Measurements from ENCODE around the gene ZNF284.
"Not testable (repeated sequence)": the region's sequence is repeated elsewhere in the genome, so short reads cannot be mapped to it uniquely, and the experiment has no call there.

Gene ZNF284

DNA sequence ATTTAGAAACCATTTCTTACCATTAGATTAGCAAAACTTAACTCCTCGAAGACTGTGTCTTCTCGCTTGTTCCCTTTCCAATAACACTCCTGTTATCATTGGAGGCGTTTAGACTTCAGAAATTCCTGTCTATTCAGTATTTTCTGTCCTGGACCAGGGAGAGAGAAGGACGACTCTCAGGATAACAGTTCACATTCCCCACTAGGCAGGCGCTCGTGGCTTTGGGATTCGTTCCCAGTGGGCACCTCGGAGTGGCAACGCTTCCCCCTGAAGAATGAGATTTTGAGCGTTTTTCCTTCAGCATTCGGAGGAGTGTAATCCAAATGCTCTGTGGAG lies 40.8 kb downstream of the ZNF284 start:
- no peak for DNase-seq

GRCh38 chr19:44113138-44113783 lies 41.3 kb downstream of the ZNF284 start, which contains the start of gene ZNF225:
TSS of gene ZNF225 (plus strand) at chr19:44113399. CDS start at chr19:44115828, 2,429 bp downstream.
- DNase-seq = peak; percentile 98

- DNase-seq = no peak
These were observed 41.9 kb downstream of the ZNF284 start for GRCh38 chr19:44113784-44114390.

DNA sequence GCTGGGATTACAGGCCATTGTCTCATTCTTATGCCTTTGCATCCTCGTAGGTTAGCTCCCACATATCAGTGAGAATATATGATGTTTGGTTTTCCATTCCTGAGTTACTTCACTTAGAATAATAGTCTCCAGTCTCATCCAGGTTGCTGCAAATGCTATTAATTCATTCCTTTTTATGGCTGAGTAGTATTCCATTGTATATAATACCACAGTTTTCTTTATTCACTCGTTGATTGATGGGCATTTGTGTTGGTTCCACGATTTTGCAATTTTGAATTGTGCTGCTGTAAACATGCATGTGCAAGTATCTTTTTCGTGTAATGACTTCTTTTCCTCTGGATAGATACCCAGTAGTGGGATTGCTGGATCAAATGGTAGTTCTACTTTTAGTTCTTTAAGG lies 49.2 kb downstream of the ZNF284 start:
- not testable (repeated sequence) for DNase-seq

DNA sequence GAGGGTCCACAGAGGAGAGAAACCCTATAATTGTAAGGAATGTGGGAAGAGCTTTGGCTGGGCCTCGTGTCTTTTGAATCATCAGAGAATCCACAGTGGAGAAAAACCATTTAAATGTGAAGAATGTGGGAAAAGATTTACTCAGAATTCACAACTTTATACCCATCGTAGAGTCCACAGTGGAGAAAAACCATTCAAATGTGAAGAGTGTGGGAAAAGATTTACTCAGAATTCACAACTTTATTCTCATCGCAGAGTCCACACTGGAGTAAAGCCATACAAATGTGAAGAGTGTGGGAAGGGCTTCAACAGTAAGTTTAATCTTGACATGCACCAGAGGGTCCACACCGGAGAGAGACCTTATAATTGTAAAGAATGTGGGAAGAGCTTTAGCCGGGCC lies 60.0 kb downstream of the ZNF284 start:
- no peak for DNase-seq
